GM19238 (cell line): ENCODE data around the gene DGLUCY.
"Not testable (repeated sequence)": the region's sequence is repeated elsewhere in the genome, so short reads cannot be mapped to it uniquely, and the experiment has no call there.

Source experiments
- DNase-seq: peaks from one replicate; pipeline ENCODE4 v3.0.0; 2011; ENCODE audit warnings: low spot score; ENCODE audit not compliant: insufficient read length

The DGLUCY gene

DNA sequence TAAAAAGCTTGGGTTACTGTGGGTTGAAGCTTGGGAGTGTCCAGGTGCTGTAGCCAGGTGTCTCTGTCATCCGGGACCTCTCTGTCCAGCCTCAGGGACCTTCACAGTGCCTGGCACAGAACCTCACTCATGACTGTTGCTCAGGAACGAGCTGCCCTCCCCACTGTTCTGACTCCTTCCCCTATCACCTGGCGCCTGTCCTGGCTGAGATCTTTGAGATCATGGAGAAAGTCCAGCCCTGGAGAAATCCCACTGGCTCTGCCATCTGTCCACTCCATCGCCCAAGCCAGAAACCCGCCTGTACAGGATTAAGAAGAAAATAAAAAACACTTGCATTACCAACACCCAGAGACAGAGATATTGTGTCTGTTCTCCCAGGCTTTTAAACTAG, 53.5 kb downstream of the DGLUCY start:
- no peak for DNase-seq

GRCh38 chr14:91169951-91170350, 56.1 kb downstream of the DGLUCY start:
- no peak for DNase-seq

DNA sequence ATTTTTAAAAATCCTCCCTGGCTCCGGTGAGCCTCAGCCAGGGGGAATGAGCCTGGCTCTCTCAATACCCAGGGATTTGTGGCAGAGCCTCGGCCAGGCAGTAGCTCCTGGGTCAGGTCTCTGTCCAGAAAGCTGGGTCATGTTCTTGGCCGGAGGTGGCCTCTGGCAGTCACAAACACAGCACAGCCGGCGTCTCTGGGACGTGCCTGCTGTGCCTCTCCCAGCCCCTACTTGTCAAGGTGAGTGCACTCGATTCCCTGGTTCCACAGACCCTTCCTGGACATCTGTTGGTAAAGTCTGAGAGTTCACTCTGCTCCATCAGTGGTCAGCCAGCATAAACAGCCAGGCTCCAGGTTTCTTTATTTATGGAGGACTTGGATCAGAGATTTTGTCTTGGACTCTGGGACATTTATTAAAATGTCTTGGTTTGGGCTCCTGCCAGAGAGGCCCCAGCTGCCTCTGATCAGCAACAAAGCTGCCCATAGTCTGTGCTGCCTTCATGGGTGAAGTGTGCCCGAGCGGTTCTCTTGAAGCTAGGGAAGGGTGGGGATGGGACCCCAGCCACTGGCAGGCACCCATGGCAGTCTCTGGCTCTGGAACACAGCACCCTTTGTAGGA, 56.7 kb downstream of the DGLUCY start:
- no peak for DNase-seq

- no peak for DNase-seq
Observed at GRCh38 chr14:91171291-91171690, 57.4 kb downstream of the DGLUCY start.

GRCh38 chr14:91173221-91173670, 59.4 kb downstream of the DGLUCY start:
- DNase-seq = peak; percentile 58

DNA sequence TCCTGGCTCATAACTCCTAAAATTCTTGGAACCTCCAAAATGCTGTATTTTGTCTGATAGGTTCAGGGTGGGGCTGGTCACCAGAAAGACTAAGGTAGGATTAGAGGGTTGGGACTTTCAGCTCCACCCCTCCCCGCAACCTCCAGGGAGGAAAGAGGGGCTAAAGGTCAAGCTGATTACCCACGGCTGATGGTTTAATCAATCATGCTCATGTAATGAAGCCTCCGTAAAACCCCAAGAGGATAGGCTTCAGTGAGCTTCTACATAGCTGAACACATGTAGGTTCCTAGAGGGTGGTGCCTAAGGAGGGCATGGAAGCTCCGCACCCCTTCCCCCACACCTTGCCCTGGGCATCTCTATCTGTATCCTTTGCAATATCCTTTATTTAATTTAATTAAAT, 60.0 kb downstream of the DGLUCY start:
- no peak for DNase-seq

- no peak for DNase-seq
Observed at GRCh38 chr14:91175291-91176201, 61.7 kb downstream of the DGLUCY start.

DNA sequence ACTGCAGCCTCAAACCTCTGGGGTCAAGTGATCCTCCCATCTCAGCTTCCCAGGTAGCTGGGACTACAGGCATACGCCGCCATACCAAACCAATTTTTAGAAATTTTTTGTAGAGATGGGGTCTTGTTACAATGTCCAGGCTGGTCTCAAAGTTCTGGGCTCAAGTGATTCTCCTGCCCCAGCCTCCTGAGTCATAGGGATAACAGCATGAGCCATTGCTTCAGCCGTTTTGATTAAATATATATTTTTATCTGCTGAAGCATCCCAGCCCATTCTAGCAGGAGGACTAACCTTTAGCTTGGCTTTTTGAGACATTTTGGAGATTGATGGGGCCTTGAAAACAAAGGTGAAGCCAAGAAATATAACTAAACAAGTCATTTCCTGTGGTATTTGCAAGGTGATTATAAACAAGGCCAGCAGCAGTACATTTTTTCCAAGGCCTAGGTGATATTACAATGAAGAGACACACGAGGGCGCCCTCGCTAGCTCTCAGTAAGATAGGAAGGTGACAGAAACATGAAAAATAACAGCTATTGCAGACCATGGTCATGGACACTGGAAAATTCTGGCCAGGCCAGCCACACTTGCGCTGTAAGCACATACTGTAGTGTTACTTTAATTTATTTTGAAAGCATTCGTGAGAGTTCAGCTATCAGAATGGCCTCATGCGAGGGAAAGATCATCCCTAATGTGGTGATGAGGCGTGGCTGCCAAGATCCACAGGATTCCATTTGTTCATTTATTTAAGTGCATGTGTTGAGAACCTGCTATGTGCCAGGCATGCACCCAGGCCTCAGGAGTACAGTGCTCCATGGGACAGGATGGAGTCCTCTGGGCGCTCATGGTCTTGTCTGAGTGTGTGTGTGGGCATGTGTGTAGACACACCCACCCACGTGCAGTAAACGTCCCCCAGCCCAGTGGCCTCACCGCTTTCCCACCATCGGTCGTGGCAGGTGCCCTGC, 63.5 kb downstream of the DGLUCY start:
- peak; percentile 40 for DNase-seq

DNA sequence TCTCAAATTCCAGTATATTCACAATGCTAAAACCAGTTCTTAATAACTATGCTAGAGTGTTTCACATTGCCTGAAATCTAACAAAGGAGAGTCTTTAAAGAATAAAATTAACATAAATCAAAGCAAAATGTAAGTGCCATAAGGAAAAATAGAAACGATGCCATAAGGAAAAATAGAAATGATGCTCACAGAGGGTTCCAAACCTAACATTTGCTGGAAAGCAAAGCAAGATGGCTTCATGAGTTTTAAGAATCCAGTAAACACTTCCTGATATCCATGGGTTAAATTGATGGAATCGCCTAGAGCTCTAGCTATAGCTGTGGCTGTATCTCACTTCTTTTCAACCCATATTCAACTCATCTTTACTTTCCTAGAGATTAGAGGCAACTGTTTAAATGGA, 66.7 kb downstream of the DGLUCY start:
- DNase-seq = no peak

DNA sequence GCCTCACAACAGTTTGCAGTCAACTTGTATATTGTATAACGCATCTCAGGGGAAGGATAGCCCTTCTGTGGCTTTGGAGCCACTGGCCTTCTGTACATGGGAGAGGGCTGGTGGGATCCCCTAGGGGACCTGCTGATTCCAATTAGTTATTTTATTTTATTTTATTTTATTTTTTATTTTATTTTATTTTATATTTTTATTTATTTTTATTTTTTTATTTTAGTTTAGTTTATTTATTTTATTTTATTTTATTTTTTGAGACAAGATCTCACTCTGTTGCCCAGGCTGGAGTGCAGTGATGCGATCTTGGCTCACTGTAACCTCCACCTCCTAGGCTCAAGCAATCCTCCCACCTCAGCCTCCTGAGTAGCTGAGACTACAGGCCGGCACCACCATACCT, 68.9 kb downstream of the DGLUCY start:
- DNase-seq = not testable (repeated sequence)

- no peak for DNase-seq
Observed at GRCh38 chr14:91184559-91184958, 70.7 kb downstream of the DGLUCY start.

GRCh38 chr14:91185721-91186120, 71.8 kb downstream of the DGLUCY start:
- DNase-seq = no peak

- DNase-seq = no peak
Observed at GRCh38 chr14:91186515-91187066, 72.7 kb downstream of the DGLUCY start.

- DNase-seq = no peak
Observed at GRCh38 chr14:91187271-91187670, 73.4 kb downstream of the DGLUCY start.

DNA sequence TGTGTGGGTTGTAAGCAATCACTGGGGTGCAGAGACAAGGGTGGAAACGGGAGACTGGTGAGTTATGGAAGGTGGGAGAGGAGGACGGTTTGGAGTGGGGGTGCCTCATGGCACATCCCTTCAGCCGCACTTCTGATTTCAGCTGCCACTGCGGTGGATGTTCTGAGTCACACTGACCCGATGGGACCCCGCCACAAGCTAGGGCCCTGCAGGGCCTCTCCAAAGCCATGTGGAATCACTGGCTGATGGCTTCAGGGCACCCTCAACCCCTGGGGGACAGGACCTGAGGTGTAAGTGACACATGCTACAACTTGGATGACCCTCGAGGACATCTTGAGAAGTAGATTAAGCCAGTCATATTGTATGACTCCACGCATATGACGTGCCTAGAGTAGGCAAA, 77.0 kb downstream of the DGLUCY start:
- DNase-seq = no peak

DNA sequence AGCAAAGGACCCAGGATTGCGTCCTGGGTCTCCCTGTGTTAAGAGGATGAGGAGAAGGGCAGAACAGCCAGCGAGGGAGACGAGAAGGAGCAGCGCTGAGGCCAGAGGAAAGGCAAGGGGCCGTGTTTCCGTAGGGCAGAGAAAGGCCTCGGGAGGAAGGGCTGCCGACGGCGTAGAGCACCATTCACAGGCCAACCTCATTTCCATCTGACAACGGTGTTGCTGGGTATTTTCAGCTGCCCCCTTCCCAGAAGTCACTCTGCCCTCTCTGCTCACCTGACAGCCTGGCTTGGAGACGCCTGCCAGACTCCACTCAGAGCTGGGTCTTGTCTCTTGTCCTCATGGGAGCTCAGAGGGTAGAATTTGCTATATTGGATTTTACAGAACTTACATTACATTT, 79.2 kb downstream of the DGLUCY start:
- DNase-seq = no peak

DNA sequence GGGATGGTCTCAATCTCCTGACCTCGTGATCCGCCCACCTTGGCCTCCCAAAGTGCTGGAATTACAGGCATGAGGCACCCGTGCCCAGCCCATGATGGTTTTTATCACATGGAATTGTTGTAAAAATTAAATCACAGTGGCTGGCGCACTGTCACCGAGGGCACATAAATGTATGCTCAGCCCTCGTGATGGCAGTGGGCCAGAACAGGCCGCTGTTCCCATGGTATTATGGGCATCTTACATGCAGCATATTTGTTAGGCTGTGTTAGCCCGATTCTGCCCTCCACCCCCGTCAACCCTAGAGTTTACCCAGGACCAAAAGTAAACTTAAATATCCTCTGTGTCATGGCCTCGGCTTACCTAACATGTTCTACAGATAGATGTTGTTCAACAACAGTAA, 82.0 kb downstream of the DGLUCY start:
- DNase-seq = no peak

- DNase-seq = no peak
Observed at GRCh38 chr14:91197631-91198030, 83.8 kb downstream of the DGLUCY start.

DNA sequence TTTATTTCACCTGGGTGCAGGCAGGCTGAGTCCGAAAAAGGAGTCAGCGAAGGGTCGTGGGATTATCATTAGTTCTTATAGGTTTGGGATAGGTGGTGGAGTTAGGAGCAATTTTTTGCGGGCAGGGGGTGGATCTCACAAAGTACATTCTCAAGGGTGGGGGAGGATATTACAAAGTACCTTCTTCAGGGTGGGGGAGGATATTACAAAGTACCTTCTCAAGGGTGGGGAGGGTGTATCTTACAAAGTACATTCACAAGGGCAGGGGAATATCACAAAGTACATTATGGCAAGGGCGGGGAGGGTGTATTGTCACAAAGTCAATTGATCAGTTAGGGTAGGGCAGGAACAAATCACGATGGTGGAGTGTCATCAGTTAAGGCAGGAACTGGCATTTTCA, 86.9 kb downstream of the DGLUCY start:
- not testable (repeated sequence) for DNase-seq

DNA sequence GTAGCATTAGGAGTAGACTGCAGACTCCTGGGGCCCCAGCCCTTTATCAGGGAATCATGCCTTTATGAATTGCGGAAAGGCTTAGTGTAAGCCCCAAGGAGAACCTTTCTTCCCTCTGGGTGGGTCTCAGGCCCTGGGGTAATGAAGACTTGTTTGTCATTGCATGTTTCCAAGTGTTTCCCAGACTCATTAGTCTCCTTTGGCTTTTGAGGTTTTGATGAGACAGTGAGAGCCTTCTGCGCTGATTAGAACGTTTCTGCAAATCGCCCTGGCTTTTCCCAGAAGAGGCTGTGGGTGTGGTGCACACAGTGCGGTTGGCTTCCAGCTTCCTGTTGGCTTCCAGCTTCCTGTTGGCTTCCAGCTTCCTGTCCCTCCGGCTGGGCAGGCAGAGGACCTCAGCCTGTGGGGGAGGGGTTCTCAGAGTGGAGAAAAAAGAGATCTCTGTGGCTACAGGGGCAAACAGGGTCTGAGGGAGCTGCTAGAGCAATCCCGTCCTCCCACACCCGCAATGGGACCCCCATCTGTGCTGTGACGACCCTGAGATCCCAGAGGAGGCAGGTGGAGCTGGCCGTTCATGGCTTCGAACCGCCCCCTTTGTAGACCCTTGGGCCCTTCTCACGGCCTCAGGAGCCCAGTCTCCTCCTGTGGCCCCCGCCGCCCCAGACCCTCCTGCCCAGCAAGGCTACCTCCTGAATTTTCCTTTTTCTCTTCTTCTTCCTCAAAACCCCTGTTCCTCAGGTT, 88.5 kb downstream of the DGLUCY start:
- DNase-seq = no peak

GRCh38 chr14:91204657-91205056, 90.8 kb downstream of the DGLUCY start:
- no peak for DNase-seq
